Measurements from ENCODE around the gene TMEM18. TPM values are rescaled to one million over a fixed set of nuclear protein-coding genes. Genes with fewer than 3 reads are reported as not detected.
"Not testable (repeated sequence)": the region's sequence is repeated elsewhere in the genome, so short reads cannot be mapped to it uniquely, and the experiment has no call there.

Gene TMEM18
- total RNA-seq, 1 donor, result 19.4 TPM

GRCh38 chr2:689237-689636 is 12.0 kb upstream of the TMEM18 start:
- no peak for DNase-seq (ENCODE audit: low read depth)
- no peak overlapping the region for H3K4me3 ChIP-seq (ENCODE audit: low read depth, low read length)
- no peak for TF ChIP-seq CTCF (IDR thresholded peaks at IDR 0.05; ENCODE audit: insufficient read depth, low read depth, low read length)

- no peak for TF ChIP-seq CTCF (IDR thresholded peaks at IDR 0.05; ENCODE audit: insufficient read depth, low read depth, low read length)
- H3K4me3 ChIP-seq (ENCODE audit: low read depth, low read length), result no peak overlapping the region
- no peak for DNase-seq (ENCODE audit: low read depth)
Observed at GRCh38 chr2:688504-689076, 11.4 kb upstream of the TMEM18 start.

- TF ChIP-seq CTCF (IDR thresholded peaks at IDR 0.05; ENCODE audit: insufficient read depth, low read depth, low read length), result no peak
- no peak for DNase-seq (ENCODE audit: low read depth)
- no peak overlapping the region for H3K4me3 ChIP-seq (ENCODE audit: low read depth, low read length)
Observed at GRCh38 chr2:685421-685820, 8.2 kb upstream of the TMEM18 start.

- H3K4me3 ChIP-seq (ENCODE audit: low read depth, low read length); DNase-seq (ENCODE audit: low read depth): not testable (repeated sequence)
Observed at GRCh38 chr2:684913-685312, 7.7 kb upstream of the TMEM18 start.

GRCh38 chr2:682226-682625 is 5.0 kb upstream of the TMEM18 start:
- no peak overlapping the region for H3K4me3 ChIP-seq (ENCODE audit: low read depth, low read length)

GRCh38 chr2:681312-681711 is 4.1 kb upstream of the TMEM18 start:
- TF ChIP-seq CTCF (IDR thresholded peaks at IDR 0.05; ENCODE audit: insufficient read depth, low read depth, low read length), result no peak
- no peak overlapping the region for H3K4me3 ChIP-seq (ENCODE audit: low read depth, low read length)
- DNase-seq (ENCODE audit: low read depth), result no peak

More at GRCh38 chr2:682226-682625, 5.0 kb upstream of the TMEM18 start:
- no peak for TF ChIP-seq CTCF (IDR thresholded peaks at IDR 0.05; ENCODE audit: insufficient read depth, low read depth, low read length)
- DNase-seq (ENCODE audit: low read depth), result no peak

- TF ChIP-seq CTCF (IDR thresholded peaks at IDR 0.05; ENCODE audit: insufficient read depth, low read depth, low read length), result no peak
- H3K4me3 ChIP-seq (ENCODE audit: low read depth, low read length), result no peak overlapping the region
- DNase-seq (ENCODE audit: low read depth), result no peak
Observed at GRCh38 chr2:680496-680895, 3.3 kb upstream of the TMEM18 start.
